Cerebellar nuclear complex (tissue), 1 donor: Measurements from ENCODE around the gene AATF.

Experiments used
- DNase-seq, 2 experiments: peaks; one replicate each; lab custom pipeline; 2025; lab: John Stamatoyannopoulos, UW

AATF gene

DNA sequence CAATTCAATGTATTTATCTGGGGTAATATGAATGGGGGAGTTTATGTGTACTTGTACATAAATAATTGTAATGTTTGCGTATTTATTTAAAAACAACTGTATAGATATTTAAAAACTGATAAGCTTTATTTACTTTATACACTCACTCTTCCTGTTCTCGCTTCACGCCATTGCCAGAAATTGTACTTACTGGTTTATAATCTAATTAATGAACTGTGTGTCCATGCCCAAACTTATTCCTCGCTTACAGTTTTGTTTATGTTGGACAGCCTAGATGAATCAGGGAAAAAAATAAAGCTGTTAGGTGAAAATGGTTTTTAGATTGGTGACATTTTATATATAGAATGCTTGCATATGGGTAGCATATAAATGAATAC, 30.8 kb downstream of the AATF start:
- DNase-seq, result no peak

DNA sequence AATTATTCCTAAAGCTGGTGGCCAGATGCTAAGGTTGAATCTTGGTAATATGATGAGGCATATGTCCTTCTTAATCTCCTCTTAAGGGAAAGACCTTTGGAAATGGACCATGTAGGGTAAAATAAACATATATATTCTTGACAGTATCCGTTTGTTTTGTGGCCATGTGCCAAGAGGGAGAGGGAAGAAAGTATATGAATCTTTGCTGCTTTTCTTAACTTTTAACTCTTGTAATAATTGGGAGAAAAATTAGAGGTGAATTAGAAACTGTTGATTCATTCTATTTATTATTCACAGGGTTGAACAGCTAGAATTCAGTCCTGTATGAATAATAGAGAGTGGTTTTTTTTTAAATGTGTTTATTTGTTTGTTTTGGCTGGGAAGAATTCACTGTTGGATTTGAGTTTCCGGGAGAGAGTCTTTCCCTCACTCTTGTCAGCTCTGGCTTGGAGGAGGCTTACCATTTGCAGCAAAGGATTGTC, 31.6 kb downstream of the AATF start:
- DNase-seq, result no peak

DNA sequence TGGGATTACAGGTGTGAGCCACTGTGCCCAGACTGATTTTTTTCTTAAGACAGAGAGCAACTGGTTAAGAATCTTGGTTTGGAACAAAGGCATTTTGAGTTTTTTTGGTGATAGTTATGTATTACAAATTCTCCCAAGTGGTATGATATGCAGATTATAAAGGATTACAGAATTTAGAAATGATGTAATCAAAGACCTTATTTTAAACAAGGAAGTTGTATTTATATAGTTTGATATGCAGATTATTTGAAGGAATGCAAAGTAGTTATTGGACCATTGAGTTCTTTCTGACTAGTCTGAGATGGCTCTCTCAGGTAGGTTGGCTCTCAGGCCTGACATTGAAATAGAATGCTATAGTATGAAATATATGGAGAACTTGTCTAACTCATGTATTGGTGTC, 34.9 kb downstream of the AATF start:
- DNase-seq, result no peak

DNA sequence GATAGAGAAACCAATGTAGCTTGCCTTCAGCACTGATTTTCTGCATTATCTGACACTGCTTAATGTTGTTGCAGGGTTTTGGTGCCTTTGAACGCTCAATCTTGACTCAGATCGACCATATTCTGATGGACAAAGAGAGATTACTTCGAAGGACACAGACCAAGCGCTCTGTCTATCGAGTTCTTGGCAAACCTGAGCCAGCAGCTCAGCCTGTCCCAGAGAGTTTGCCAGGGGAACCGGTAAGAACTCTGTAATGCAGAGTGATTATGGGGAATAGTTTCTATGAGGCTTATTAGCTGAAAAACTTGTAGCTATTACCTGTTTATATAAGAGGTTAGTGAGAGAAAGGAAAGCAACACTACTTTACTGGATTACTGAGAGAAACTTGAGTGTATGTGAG, 40.4 kb downstream of the AATF start:
- DNase-seq, result no peak

DNA sequence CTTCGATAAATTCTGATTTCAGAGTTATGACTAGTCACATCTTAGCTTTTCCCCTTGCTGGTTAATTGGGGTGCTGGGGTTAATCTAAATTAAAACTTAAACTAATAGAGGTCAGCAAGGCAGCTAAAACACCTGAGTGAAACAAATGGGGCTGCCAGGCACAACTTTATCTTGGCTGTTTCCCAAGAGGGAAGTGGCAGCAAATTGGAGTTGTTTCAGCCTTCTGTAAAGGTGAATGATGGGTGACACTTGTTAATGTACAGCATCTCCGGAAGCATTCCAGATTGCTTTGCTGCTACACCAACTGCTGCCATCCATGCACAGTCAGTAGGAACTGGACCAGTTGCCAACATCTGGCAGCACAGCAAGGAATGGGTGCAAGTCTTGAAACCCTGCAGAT, 43.9 kb downstream of the AATF start:
- no peak for DNase-seq

DNA sequence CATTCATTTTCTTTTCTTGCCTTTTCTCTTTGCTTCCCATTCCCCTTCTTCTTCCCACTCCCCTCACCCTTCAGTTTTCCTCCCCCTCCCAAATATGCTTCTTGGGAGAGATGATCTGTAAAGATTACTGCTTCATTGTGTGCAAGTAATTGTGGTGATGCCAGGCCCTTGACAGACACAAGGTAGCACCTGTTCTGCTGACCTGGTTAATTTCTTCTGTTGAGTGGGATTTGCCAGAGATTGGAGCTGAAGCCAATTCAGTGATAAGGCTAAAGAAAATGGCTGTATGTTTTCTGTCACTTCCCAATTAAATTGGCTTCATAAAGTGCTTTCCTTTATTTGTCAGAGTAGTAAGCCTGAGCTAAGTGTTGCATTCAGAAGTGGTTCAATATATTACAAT, 44.5 kb downstream of the AATF start:
- no peak for DNase-seq

DNA sequence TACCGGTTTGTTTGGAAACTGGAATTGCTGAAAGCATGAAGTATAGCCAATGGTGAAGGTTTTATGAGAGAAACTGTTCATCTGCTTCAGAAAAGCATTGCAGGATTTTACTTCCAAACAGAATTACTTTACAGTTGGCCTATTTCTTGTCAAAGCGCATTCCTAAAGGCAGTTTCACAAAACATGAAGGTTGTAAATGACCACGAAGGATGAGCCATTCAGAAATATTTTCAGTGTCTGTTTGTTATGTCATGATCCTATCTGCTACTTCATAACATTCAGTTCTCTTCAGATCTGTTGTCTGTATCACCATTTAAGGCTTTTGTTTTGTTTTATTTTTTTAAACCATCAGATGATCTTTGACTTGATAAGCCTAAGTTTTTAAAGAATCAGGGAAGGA, 45.7 kb downstream of the AATF start:
- no peak for DNase-seq

DNA sequence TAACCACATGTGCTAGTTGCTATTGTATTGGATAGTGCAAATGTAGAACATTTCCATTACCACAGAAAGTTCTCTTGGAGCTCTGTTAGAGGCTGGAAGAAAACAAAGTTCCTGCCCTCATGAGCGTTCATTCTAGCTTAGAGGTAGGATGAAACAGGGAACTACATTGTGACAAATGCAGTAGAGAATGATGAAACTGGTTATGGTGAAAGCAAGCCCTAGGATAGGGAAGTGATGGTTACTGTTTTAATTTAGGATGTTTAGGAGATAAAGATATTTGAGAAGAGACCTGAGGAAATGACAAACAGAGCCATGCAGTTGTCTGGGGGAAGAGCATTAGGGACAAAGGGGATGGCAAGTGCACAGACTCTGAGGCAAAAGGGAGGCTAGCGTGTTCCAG, 50.7 kb downstream of the AATF start:
- DNase-seq, result no peak

DNA sequence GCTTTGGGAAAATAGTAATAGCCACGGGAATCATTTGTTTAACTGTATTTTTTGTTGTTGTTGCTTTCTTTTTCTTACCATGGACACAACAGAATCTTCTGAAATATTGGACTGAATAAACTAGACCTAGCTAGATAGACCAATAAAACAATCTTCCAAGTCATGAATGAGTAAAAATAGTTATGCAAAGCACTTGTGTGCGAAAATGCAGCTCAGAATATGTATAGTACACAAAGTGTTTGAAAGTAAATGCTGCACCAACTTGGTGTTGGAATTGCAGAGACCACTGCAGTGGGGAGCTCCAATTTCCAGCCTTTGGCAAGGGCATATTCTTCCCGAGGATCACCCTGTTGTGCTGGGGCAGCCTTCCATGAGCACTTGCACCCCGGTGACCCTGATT, 68.0 kb downstream of the AATF start:
- no peak for DNase-seq

DNA sequence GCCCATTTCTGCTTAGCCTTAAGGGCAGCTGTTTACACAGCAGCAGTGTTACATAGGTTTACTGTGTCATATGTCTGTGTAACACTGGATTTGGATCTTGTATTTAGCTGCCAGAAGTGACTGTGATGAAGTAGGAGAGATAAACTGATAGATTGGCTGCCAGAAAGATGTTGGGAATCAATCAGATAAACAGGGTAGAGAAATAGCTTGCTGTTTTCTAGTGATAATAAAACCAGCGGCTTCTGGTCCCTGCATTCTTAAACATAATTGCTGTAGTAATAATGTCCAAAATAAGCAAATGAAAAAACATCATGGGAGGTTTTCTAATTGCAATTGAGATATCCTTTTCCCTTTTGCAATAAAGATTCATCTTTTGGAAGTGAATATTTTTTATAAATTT, 68.7 kb downstream of the AATF start:
- no peak for DNase-seq

DNA sequence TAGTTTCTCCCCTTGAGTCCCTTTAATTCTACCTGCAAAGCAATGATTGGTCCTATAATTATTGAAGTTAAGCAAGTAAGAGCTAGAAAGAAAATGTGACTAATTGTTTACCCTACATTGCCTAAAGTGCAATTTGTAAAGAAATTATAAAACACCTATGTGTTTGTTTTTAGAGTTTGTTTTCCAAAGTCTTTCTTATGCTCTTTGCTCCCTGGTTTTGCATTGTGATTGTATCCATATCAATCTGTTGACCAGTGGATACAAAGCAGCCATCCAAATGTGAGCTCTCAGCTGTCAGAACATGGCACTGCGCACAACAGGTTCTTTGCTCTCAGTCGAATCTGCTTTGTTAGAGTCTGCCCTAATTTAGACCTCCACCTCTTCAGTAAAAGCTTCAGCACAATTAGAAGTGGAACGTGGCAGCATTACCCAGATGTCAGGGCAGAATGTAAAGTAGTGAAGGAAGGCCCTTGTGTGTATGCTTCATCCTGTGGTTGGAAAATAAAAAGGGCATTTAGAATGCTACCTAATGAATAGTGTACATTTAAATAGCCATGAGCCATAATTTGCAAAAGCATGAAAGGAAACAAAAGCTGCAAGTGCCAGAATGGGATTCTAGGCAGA, 70.5 kb downstream of the AATF start:
- no peak for DNase-seq

DNA sequence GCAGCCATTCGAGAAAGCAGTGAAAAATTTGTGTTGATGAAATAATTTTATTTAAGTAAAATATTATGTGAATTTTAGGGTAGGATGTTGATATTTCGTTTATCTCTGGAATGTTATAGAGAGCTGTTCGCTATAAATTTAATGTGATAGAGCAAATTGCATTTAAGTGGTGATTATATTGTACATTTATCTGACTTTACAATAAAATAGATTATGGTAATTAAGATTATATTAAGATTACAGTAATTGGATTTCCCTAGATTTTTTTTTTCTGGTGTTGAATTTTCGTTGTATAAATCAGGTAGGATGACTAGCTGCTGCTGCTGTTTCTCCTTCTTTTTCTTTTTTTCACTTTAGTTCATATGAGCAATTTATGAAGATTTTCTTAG, 71.0 kb downstream of the AATF start:
- DNase-seq, result no peak

DNA sequence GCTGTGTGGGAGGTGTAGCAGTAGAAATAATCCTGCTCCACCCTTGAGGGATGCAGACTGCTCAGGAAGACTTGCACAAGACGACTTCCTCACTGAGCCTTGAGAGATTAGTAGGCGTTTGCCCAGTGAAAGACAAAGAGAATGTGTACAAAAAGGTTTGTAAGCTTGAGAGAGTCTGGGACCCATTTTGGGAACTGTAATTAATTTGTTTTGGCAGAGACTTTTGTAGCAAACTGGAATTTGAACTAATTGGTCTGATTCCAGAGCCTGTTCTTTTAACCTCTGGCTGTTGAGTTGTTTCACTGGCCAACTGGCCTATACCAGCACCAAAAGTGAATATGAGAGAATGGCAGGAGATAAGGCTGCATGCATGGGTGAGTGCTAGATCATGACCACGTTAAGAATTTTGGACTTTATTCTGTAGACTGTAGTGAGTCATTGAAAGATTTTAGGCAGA, 75.5 kb downstream of the AATF start:
- DNase-seq, result no peak

DNA sequence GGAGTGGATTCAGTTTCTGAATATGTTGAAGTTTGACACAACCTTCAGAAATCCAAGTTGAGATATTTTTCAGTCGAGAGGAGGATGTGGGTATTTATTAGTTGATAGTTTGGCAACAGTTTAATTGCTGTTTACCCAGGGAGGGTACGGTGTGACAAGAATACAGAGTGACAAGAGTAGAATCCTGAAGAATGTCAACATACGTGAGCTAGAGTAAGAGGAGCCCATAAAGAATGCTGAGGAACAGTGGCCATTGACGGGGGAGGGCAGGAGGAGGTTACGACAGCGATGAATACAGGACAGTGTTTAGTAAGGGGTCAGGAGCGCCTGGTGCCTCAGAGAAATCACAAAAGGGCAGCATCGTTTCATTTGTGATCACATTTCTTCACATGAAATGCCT, 76.5 kb downstream of the AATF start:
- no peak for DNase-seq

DNA sequence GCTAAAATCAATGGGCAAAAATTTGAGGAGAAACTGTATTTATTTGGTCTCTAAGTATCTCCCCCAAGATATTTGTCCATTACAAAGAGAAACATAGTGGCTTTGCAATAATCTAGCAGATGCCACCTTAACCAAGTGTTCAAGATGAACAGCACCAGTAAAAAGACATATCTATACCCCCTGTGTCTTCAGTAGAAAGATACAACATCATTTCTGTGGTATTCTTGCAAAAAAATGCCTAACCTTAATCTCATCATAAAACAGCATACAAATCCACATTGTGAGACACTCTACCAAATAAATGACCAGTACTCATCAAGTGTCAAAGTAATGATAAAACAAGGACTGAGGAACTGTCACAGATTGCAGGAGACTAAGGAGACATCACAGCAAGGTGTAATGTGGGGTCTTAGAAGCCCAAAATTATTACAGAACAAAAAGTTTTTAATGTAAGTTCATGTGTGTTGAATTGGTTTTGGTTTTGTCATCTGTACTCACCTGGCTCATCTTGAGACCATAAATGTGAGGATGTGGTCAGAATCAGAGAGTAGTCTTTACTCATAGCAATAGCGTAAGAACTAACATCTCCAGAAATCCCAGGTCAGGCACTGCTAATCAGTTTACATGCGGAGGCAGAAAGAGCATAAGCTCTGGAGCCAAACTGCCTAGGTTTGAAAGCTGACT, 77.2 kb downstream of the AATF start:
- no peak for DNase-seq

DNA sequence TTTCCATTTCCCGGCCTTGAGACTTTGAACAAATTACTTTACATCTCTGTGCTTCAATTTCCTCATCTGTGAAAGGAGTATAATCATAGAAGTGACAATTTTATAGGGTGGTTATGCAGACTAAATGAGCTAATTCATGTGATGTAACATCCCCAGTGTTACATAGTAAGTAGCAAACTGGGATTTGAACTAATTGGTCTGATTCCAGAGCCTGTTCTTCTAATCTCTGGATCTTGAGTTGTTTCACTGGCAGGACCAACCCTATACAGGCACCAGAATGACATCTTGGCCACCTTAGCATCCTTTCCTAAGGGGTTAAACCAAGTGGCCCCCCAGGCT, 77.7 kb downstream of the AATF start:
- no peak for DNase-seq

DNA sequence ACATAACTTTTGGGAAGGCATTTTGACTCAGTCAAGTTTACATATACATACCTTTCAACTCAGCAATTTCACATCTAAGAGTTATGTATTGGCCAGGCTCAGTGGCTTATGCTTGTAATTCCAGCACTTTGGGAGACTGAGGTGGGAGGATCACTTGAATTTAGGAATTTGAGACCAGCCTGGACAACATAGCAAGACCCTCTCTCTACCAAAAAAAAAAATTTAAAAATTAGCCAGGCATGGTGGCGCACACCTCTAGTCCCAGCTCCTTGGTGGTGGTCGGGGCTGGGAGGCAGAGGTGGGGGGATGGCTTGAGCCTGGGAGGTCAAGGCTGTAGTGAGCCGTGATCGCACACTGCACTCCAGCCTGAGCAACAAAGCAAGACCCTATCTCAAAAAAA, 79.3 kb downstream of the AATF start:
- DNase-seq, result no peak

DNA sequence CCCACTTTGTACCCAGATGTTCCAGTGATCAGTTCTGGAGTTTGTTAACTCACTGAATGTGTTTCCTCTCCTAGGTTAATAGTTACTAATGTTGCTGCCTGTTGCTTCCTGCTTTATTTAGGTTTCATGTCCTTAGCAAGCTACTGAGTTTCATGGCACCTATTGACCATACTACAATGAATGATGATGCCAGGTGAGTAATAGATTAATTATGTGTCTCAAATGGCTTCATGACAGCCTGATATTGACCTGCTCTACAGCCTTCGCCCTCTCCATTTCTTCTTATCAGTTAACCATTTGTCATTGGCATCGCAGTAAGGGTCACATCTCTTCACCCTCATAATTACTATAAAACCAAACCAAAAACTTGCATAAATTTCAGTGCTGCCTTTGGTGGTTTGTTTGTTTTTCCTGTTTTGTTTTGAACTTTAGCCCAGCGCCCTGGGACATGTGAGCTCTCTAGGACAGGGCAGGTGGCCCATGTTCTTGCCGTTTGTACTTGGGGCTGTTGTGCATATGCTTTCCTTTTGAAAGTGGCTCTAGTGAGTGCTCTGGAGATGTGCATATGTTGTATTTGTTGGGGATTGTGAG, 82.8 kb downstream of the AATF start:
- no peak for DNase-seq

DNA sequence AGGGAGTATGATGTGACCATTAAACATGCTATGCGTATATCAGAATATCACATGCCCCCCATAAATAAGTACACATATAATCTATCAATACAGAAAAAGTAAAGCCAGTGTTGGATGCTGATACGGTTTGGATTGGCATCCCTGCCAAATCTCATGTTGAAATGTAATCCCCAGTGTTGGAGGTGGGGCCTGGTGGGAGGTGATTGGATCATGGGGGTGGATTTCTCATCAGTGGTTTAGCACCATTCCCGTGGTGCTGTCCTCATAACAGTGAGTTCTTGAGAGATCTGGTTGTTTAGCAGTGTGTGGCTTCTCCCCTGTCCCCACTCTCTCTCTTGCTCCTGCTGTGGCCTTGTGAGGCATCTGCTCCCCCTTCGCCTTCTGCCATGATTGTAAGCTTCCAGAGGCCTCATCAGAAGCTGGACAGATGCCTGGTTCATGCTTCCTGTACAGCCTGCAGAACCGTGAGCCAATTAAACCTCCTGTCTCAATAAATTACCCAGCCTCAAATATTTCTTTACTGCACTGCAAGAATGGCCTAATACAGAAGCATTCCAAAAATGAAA, 88.9 kb downstream of the AATF start:
- DNase-seq, result no peak

DNA sequence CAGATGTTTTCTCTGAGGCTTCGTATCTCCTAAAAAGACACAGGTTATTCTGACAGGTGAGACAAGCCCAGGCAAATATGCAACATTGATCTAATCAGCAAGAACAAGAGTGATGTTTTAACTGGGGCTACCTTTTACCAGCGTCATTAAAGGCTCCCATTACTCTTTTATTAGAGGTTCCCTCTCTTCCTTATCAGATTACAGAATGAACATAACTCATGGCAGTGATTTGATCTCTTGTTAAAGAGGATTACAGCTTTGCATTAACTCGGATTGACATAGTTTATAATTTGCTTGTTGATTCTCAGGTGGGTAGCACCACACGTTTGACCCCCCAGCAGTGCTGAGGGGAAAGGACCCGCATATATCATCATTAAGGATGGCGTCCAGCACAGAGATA, 90.5 kb downstream of the AATF start:
- DNase-seq, result no peak

DNA sequence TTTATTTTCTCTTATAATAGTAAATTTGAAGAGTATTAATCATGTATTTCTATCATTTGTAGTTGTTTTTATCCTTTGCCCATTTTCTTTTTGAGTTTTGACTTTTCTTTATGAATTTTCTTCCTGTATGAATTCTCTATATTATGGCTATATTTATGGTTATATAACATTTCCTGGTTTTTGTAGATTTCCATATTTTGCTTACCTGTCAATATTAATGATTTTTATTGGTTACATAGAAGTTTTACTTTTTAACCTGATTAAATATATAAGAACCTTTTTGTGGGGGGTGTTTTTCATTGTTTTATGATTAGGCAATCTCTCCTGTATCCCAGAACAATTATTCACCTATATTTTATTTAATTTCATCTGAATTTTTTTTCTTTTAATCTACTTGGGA, 93.2 kb downstream of the AATF start:
- no peak for DNase-seq

DNA sequence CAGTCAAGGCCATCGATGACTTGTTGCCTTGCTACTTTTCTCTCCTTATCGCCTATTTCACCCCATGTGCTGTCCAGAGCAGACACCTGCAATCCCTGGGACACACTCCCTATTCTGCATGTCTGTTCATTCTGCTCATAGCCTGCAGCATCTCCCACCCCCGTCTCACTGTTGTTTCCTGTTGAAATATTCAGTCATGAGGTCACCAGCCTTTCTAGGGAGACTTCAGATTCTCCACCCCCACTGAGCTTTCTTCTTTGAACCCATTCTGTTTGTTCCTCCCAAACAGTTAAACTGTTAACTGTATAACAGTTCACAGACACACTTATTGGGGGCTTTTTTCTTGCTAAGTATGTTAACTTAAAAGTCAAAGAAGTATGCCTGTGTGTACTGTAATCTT, 94.4 kb downstream of the AATF start:
- no peak for DNase-seq

DNA sequence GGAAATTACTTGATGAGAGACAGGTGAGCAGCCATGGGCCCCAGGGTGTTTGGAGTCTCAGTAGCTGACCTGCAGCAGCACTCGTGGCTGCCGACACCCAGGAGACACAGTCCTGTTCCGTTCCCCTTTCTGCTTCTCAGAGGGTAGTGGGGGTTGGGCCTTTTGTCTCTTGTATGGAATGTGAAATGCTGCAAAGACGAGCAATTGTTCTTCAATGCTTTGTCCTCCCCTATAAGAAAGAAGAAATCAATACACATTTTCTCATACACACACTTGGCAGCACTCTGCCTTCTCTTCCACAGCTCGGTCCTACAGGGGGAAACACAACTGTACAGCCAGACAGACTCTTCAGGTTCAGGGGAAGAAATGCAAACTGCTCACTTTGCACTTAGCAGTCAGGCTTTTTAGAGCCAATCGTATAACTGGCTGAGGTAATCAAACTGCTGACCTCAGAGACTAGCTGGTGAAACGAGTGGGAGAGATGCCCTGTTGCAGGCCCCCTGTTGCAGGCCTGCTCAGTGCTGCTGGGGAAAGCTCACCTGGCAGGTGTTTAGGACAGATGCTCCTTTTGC, 96.7 kb downstream of the AATF start:
- no peak for DNase-seq
